Stimulated activated CD4-positive, alpha-beta T cell treated with anti-CD3 and anti-CD28 coated beads, Interleukin-1b, Interleukin-23, amount 100 ng/mL, for 48 hours (primary cell): ENCODE data around the gene TTC39C.

Experiments used
- DNase-seq: peaks from one replicate; pipeline ENCODE4 v3.0.0-alpha.2; 2020

The TTC39C gene

DNA sequence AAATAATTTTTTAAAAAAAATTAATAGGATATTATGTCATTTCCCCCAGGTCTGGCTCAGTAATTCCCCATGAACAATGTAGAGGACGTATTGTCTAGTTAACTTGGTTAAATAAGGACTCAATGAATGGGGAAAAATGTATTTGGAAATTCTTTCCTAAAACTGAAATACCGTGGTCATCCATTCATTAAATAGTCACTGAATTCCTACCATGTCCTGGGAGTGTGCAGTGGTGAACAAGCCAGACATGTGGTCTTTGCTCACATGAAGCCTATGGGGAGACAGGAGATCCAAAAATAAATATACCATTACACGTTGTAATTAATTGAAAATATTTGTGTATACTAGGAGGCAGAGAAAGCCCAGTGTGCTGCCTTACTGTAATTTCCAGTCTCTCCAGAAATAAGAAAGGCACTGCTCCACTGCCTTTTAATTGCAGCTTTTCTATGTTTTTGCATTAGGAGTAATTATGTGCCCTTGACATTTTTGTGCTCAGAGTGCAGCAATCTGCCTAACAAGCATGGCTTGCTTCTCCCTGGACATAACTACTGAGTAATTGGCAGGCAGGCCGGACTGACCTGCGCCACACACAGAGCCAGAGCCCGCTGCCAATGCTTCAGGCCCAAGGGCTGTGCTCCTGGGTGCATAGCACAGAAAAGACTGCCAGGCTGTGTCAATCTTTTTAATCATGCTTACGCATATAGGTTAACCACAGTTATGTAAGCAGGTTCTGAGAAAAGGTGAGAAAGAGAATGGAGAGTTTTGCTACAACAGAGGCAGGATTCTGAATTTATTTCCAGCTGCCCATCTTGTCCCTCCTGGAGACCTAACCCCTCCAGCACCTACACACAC, 22.2 kb upstream of the TTC39C start:
- DNase-seq: no peak

DNA sequence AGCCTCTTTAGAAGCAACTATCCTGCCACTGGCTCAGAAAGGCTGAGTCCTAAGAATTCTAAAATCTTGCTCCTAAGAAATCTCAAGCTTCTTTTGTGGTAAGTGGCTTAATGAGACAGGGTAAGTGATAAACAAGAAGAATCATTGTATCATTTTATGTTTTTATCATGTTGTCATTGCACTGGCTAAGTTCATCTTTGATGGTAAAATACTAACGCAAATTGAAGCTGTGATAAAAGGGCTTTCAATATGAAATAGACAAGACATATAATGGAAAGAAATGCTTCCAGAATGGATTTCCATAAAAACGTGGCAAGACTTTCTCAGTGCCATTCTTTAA, 21.6 kb upstream of the TTC39C start:
- DNase-seq: no peak

DNA sequence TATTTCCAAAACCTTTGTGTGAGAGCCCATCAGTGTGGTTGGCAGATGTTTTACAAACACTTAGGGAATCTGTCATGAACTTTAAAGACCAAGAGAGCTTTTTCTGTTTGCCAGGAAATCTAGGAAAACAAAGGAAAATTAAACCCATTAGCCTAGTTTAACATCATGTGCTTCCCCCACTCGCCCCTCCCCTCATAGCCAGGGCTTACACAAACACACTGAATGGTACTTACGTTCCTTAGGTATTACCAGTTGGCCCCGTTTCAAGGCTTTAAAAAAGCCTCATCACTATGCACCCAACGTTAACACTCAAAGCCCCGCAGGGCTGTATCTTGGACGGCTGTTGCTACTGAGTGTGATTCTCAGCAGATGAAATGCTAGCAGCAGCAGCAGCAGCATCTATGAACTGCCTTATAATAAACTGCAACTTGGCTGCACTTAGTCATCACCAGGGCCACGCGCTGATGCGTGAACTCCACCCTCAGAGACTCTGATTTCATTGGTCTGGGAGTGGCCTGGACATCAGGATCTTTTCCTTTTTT, 20.1 kb upstream of the TTC39C start:
- DNase-seq: no peak

DNA sequence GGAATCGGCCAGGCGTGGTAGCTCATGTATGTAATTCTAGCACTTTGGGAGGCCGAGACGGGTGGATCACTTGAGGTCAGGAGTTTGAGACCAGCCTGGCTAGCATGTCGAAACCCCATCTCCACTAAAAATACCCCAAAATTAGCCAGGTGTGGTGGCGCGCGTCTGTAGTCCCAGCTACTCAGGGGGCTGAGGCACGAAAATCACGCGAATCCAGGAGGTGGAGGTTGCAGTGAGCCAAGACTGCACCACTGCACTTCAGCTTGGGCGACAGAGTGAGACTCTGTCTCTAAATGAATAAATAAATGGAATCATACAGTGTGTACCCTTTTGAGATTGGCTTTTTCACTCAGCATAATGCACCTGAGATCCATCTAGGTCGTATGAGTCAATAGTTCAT, 19.4 kb upstream of the TTC39C start:
- no peak for DNase-seq

DNA sequence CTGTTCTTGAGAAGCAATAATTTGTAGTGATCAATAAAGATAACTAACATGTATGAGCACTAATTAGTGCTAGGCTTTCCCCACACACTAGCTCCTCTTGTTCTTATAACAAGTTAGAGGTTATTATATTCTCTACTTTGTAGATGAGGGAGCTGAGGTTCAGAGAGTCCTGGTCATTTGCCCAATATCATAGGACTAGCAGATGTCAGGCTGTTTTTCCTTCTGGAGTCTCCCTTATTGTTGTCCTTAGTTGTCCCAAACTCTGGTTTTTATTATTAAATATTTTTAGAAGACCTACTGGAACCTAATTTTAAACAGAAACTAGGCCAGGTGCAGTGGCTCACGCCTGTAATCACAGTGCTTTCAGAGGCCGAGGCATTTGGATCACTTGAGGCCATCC, 16.5 kb upstream of the TTC39C start:
- no peak for DNase-seq

DNA sequence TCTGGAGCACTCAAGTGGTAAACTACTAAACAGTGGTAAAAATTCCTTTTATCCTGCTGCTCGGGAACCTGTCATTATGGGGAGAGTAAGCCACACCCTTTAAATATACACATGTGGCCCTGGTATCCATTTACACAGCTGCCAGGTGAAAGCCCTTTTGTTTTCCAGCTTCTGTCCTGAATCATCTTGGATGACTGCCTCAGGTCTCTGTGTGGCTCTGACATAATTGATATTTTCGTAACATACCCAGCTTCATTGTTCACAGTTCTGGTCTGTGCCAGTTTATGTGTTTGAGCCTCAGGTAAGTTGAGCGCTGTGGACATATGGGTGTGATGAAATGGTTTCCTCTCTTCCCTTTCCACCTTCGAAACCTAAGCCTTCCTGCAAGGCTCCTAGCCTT, 15.7 kb upstream of the TTC39C start:
- no peak for DNase-seq

DNA sequence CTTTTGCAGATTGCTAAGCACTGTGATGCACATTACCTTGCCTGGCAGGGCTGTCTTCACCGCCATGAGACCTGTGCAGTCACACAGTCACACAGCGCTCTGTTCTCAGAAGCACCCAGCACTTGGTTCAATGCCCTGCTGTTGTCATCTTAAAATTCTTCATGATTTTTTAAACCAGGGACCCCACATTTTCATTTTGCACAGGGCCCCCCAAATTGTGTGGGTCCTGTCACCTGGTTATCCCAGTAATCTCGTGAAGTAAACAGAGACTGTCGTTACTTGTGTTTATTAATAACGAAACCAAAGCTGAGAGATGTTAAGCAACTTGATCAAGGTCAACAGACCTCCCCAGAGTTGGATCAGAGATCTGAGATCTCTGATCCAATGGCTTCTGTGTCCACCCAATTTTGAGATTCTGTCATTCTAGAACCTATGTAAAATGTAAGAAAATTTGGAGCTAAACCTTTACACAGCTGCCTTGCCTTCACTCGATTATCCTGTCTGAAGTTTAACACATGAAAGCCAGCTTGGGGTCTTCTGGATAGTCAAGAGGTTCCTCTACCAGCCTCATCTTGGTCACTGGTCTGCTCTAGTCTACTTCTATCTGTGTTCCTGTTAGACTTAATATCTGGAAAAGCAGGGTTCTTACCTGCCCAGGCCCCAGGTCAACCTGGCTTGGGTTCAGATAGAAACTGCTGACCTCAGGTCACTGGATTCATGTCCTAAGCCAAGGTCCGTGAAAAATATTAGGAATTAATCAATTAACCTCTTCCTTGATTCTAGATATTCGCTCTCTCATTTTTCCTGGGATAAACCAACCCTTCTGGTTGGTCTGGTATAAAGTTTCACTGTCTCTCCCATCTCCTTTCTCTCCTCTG, 13.7 kb upstream of the TTC39C start:
- no peak for DNase-seq

DNA sequence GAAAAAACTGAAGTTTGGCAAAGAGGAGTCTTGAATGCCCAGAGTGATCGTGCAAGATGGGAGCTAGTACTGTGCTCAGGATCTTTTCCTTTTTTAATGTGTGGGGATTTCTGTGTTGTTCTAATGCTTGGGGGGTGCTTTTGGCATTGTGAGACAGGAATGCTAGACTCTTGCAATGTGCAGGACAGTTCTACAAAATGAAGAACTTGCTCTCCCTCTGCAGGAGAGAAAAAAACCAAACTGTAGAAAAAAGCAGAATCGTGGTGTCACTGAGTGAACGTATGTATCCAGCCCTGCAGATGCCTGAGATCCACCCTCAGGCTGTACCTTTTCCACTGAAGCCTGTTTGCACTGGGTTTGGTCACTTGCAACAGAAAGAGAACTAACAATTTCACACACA, 12.1 kb upstream of the TTC39C start:
- DNase-seq: no peak

DNA sequence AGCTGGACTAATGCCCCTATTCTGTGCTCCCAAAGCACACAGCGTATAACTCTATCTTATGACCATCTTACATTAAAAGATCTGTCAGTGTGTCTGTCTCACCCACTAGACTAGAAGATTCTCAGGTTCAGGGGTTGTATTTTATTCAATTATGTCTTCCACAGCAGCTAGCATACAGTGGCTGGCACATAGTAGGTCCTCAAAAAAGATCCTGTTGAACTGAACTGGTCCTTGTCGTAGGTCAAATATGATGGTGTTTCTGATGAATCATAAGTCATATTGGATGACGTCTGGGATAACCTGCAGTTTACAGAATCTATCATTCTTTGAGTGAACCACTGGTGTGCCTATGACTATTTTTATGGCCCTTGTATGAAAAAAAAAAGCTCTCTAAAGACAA, 11.3 kb upstream of the TTC39C start:
- DNase-seq: no peak

DNA sequence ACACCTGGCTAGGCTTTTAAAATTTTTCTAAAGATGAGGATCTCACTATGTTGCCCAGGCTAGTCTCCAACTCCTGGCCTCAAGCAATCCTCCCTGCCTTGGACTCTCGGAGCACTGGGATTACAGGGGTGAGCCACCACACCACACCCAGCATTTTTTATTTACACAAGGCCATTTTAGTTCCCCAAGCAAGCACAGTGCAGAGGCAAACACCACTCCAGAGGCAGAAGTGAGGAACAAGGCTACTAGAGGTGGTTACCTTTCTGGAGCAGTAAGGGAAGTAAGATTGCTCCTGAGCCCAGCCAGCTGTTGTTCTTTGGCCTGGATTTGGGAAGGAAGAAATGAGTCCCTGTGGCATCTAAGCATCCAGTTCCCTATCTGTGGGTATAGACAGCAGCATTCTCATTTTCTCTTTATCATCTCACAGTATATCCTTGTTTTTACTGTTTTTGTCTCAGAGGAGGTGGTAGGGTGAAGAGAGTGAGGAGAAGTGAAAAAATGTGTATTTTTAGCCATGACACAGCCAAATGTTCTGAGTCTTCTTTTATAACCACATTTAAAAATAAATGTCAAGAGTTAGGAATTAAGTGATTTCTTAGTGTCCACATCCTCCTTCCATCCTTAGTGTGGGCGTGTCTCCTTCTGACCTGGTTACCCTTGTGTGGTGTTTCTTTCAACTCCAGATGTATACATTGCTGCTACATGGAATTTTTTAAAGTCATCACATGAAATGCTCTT, 10.5 kb upstream of the TTC39C start:
- DNase-seq: no peak

DNA sequence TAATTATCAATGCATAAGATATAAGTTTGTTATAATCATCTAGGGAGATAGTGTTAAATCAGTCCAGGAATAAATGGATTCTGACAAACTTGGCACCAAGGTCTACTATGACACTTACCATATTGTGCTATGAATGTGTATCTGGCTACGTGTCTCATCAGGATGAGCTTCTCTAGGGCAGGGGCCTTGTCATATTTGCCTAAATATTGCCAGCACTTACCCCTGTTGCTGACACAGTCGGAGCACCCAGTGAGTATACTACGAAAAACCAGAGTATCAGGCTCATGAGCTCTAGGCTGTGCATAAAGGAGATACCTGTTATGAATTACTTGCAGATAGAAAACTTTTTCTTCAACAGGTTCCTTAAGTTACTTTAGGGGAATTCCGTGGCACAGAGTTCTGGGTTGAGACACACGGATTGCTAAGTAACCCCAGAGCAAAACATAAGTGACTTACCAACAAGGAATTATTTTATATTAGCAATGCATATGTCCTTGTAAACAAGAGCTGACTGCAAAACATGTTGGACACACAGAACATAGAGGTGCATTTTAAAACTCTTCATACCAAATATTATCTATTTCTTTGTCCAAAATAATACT, 7.7 kb upstream of the TTC39C start:
- no peak for DNase-seq

DNA sequence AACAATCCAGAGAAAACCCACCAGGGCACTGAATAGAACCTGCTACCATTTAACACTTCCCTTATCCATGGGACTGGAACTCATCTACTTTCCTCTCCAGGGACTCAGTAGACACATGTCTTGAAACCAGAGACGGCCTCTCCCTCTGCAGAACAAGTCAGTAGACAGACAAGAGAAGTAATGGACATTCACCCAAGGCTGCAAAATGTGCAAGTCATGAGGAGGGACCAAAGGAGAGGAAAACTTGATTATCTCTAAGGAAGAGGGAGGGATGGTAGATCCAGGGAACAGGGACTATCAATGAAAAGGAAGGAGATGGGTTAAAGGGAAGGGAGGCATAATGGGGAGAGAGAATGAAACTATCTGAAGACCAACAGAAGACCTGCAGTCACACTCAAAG, 5.3 kb upstream of the TTC39C start:
- no peak for DNase-seq

DNA sequence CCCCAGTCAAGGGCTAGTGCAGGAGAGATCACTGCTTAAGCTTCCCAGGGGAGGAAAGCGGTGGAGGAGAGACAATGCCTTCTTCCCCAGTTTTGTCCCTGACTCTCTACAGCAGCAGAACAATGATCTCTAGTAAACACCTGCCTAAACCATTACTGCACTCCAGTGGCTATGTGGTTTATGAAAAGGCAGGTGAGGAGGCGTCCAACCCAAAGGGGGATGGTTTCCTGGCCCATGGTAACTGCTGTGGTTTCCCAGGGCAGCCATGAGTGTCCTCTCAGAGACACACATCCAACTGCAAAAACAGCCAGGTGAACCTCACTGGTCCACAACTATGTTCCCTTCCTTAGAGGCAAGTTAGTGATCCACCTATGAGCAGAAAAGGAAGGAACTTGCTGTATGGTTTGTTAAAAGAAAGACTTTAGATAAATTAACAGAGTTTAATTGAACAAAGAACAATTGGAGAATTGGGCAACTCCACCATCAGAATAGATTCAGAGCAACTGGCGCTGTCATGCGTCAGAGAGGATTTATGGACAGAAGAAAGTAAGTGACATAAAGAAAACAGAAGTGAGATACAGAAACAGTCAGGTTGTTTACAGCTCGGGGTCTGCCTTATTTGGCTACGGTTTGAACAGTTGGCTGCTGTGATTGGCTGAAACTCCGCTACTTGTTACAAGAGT, 4.8 kb upstream of the TTC39C start:
- DNase-seq: no peak

DNA sequence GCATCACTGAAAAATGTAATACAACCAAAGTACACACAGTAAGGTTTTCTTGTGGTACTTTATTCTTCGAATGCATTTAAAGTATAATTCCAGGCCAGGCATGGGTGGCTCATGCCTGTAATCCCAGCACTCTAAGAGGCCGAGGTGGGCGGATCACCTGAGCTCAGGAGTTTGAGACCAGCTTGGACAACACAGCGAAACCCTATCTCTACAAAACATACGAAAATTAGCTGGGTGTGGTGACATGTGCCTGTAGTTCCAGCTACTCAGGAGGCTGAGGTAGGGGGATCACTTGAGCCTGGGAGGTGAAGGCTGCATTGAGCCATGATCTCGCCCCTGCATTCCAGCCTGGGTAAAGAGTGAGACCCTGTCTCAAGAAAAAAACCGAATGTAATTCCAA, 3.9 kb upstream of the TTC39C start:
- DNase-seq: no peak

DNA sequence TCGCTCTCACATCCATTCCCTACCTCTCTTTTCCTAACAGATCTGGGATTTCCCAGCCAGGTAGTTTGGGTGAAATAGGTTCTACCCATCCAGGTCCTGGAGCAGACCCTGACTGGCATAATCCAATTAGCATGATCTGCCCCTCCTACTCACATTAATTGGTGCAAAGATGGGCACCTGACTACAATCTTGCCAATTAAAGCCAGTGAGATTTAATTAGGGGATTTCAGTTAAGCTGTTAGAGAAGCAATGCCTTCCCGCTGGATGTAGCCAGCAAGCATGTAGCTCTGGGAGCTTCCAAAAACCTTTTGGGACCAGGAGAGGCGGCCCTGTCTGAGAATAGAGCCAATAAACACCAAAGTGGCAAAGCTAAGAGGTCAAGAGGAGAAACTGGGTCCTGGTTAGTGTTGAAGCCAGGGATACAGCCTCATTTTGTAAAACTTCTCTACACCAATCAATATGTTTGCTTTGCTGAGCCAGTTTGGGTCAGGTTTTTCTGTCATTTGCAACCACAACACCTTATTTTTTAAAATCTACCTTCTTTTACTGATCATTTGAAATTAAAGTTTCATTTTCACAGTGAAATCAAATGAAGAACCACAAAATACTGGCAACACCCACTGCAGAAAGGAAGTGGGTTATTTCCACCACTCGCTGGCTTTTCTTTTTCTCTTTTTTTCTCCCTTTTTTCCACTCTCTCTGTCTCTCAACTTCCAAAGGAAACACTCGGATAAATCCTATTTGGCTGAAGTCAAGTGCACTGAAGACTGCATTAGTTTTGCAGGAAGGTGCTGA, 3.2 kb upstream of the TTC39C start:
- no peak for DNase-seq

DNA sequence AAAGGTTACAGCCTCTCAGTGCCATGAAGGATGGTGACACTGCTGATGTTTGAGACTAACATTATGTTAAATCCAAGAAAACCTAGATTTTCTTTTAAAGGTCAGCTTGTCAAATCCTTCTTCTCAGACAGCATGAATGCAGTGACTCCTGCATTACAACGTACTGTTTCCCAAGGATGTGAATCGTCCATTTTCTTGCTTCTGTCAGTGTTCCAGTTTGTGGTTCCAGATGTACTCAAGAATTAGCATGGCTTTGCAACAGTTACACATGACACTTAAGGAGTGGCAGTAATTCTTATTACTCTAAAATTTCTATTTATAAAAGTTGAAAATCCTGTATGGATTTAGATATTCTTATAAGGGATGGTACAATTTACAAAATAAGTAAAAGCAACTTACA, 1.5 kb upstream of the TTC39C start:
- DNase-seq: no peak

DNA sequence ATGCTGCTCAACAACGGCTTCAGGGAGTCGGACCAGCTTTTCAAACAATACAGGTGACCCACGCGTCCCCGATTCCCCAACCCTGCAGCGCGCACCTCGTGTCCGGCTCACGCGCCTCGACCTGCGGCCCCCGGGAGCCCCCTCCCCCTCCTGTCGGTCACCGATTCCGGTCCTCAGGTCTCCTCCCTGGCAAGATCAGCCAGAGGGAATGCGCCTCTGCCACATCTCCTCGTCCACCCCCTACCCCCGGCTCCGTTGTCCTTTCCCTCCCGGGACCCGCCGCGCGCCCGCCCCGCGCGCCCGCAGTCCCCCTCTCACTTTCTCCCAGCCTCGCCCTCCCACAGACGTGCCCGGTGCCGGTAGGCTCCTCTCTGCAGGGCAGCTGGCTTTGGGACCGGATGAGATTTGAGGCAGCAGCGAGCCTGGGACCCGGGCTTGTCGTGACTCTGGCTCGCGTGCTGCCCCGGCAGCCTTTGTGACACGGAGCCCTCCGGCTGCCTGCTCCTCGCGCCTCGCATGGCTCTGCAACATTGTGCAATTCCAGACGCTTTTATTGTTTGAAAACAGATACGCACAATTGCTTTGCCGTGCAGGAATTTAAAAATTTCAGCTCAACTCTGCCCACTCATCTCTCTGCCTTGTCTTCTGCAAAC, 558 bp downstream of the TTC39C start:
- DNase-seq: peak; percentile 58

DNA sequence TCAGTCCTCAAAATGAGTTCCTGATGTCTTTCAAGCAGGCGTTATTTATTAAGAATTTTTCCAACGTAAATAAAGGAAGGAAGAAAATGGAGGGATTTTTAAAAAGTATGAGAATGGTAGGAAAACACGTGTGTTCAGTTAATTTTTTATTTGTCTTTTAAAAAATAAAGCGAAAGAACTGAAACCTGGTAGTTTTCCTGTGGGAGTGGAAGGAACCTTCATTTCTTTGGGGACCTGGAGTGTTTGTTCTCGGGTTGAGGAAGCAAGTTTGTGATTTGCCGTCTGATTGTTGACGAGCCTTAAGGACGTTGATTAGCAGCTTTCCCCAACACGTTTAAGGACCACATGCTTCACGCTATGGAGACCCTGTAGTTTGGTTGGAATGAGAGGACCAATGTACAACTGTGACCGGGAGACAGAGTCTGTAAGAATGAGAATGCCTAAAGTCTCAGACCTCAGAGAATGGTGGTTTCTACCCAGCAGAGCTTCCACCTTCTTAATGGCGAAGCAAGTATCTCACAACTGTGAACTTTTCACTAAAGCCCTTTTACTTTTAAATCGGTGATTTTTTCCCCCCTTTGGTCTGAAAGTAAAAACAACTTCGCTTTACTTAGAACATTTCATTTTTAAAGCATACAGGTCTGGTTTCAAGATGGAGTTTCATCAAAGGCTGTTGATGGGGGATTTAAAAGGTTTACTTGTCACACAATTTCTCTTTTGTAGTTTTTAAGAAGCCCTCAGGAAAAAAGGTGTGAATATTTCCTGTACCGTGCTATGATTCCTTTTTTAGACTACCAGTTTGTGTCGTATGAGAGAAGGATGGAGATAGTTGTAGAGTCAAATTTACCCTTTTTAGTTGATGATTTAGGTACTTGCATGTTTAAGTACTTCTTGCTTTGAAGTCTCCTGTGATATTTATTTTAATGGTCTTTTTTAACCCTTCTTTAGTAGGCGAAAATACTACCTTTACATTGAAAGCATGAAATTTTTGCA, 1.4 kb downstream of the TTC39C start:
- no peak for DNase-seq

DNA sequence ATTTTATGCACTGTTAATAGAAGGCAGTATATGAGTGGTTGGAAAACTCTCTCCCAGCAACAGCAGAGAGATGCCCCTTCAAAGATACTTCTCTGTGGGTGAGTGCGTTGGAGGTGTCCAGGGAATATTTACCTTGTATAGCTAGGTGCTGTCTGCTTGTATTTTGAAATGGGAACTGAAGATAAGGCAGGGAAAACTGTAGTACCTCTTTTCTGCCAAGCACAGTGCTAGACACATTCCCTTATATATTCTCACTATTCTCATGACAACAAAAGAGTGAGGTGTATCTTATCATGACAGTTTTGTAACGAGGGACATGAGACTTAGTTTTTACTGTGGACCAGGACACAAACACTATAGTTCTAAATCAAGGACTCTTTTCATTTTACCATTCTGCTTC, 2.1 kb downstream of the TTC39C start:
- DNase-seq: no peak
